ENCODE results near the gene SNX13. TPM values are rescaled to one million over a fixed set of nuclear protein-coding genes. Genes with fewer than 3 reads are reported as not detected.
A peak's percentile ranks its signal among the peaks of the same experiment; 100 is the strongest.

SNX13 gene
- total and polyA plus RNA-seq, 11 donors, result 8.5 to 59.6 (median 48.9) TPM

DNA sequence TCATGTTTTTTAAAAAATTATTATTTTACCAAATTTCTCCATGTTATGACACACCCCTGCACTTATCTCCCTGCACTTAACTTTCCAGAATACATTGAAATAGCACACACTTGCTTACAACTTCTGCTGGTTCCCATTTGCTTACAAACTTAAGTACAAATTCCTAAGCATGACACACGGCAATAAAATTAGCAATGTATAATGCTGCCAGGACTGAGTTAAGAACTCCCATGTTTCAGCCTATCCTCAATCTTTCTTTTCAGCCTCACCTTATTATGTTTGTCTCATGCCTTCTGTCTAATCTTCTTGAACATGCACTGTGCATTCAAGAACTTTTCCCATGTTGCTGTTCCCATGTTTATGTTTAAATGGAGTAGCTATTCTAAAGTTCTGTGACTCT is 46.6 kb upstream of the SNX13 start:
- Histone ChIP-seq H3K27ac (peak overlapping the region in 7 of 12 donors; percentile 9 to 75 (median 51)), H3K4me1 (peaks cover 0 to 12% (median 0%) of the 10 kb centered on the region in 12 donors)

DNA sequence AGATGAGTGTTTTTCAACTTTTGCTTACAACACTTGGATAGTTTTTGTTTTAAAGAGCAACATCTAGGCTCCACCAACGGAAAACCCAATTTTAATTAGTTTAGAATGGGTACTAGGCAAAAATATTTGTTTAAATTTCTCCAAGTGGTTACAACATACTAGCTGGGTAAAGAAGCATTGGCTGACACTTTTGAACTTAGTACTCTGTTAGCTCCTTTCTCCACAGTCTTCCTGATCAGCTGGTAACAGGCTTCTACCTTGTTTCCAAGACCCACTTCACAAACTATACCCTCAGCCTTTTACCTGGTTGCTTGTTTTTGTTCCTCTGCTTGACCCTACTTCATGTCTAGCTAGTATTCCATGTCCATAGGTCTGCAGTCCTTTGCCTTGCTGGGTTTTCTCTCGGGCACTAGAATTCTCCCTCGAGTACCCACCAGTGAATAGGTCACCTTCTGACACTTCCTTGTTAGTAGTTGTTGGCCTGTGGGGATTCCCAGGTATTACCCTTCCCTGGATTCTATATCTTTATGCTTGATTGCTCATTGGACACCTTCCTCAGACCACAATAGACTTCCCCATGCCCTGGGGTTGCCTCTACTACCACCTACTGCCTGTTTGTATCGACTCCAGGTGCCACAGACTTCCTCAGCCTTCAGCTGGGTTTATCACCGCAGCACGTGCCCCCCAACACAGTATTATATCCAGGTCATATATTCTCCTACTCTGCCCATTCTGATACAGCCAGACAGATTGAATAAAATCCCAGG is 45.4 kb upstream of the SNX13 start:
- Histone ChIP-seq H3K9me3 (peaks cover 0 to 12% (median 0%) of the 10 kb centered on the region in 12 donors), H3K36me3 (no peaks in the 10 kb centered on the region), H3K4me3 (no peak overlapping the region), H3K27ac (no peak overlapping the region), H3K27me3 (no peaks in the 10 kb centered on the region), H3K4me1 (peaks cover 0 to 12% (median 0%) of the 10 kb centered on the region in 12 donors)
- DNase-seq (no peak), ATAC-seq (no peak)
- intact Hi-C loops (cut with DNase I), result loop anchor here in 3 of 10 donors (5.0 to 10.0 kb wide), 3 partner anchors 129 to 349 kb away; no protein-coding TSS in a partner anchor
- 84 to 90% (median 86%) methylated on average over 6 of the region's 6 CpGs for WGBS, 4 donors
- TF ChIP-seq POLR2A (IDR thresholded peaks at IDR 0.05), result no peak
- TF ChIP-seq, protein P1, sequence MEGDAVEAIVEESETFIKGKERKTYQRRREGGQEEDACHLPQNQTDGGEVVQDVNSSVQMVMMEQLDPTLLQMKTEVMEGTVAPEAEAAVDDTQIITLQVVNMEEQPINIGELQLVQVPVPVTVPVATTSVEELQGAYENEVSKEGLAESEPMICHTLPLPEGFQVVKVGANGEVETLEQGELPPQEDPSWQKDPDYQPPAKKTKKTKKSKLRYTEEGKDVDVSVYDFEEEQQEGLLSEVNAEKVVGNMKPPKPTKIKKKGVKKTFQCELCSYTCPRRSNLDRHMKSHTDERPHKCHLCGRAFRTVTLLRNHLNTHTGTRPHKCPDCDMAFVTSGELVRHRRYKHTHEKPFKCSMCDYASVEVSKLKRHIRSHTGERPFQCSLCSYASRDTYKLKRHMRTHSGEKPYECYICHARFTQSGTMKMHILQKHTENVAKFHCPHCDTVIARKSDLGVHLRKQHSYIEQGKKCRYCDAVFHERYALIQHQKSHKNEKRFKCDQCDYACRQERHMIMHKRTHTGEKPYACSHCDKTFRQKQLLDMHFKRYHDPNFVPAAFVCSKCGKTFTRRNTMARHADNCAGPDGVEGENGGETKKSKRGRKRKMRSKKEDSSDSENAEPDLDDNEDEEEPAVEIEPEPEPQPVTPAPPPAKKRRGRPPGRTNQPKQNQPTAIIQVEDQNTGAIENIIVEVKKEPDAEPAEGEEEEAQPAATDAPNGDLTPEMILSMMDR (IDR thresholded peaks at IDR 0.05), result no peak

More for the DNA sequence above, 46.6 kb upstream of the SNX13 start:
- Histone ChIP-seq H3K4me3 (no peak overlapping the region), H3K27me3 (no peaks in the 10 kb centered on the region), H3K36me3 (no peaks in the 10 kb centered on the region), H3K9me3 (peaks cover 0 to 3% (median 0%) of the 10 kb centered on the region in 12 donors)
- 33 to 39% (median 35%) methylated on average over 1 of the region's 1 CpG for WGBS, 4 donors
- no peak for DNase-seq
- intact Hi-C loops (cut with DNase I), result loop anchor here in 3 of 10 donors (5.0 to 10.0 kb wide), 3 partner anchors 128 to 348 kb away; no protein-coding TSS in a partner anchor
- ATAC-seq, result peak in 3 of 4 donors; percentile 42 to 63 (median 54)
- TF ChIP-seq, protein P1 (IDR thresholded peaks at IDR 0.05), result no peak
- TF ChIP-seq POLR2A (IDR thresholded peaks at IDR 0.05), result no peak

DNA sequence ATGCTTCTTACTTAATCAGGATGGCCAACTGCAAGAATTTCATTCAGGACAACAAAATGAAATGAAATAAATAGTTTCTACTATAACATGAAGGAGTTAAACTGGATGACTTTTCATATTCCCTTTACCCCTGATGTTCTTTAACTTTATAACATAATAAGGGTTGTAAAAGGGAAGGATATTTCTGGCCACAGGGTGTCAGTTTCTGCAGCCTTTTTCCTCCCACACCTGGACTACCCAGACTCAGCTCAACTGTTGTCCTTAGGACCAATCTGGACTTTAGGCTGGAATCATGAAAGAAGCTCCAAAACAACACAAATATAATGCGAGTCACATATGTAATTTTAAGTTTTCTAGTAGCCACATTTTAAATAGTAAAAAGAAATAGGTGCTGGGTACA is 44.0 kb upstream of the SNX13 start:
- Histone ChIP-seq H3K27ac (no peak overlapping the region), H3K9me3 (peaks cover 0 to 14% (median 0%) of the 10 kb centered on the region in 12 donors), H3K4me3 (no peak overlapping the region), H3K27me3 (no peaks in the 10 kb centered on the region), H3K36me3 (no peaks in the 10 kb centered on the region), H3K4me1 (peaks cover 0 to 12% (median 0%) of the 10 kb centered on the region in 12 donors)
- TF ChIP-seq POLR2A (IDR thresholded peaks at IDR 0.05), result no peak
- TF ChIP-seq, protein P1 (IDR thresholded peaks at IDR 0.05), result peak in 1 of 12 donors; percentile 4
- ATAC-seq (no peak), DNase-seq (no peak)
- intact Hi-C loops (cut with DNase I), result loop anchor here in 2 of 10 donors (10.0 kb wide), 2 partner anchors 131 to 351 kb away; no protein-coding TSS in a partner anchor
- 96 to 100% (median 97%) methylated on average over 1 of the region's 1 CpG for WGBS, 4 donors
